Fibroblast of mammary gland (primary cell): ENCODE data around the gene IL3RA.
"Not testable (repeated sequence)": the region's sequence is repeated elsewhere in the genome, so short reads cannot be mapped to it uniquely, and the experiment has no call there.

Experiments used
- DNase-seq: peaks from one replicate; pipeline ENCODE4 v3.0.0-alpha.2; 2010; ENCODE audit warnings: low read depth
- H3K4me3 ChIP-seq: 2 replicates; pipeline ENCODE4 v1.5.1; 2011; ENCODE audit warnings: low read depth, mild to moderate bottlenecking, low read length, moderate library complexity; ENCODE audit not compliant: control insufficient read depth
- CTCF ChIP-seq: conservative IDR thresholded peaks from 2 replicates; pipeline ENCODE4 v1.5.1; 2011; ENCODE audit warnings: low read depth, low read length, inconsistent platforms; ENCODE audit not compliant: control insufficient read depth, insufficient read depth

Gene IL3RA

GRCh38 chrX:1300449-1300848 is 36.1 kb upstream of the IL3RA start:
- TF ChIP-seq CTCF, result no peak
- no peak for DNase-seq
- H3K4me3 ChIP-seq, result no peak overlapping the region

GRCh38 chrX:1305411-1305810 is 31.2 kb upstream of the IL3RA start:
- H3K4me3 ChIP-seq, result no peak overlapping the region
- no peak for TF ChIP-seq CTCF
- no peak for DNase-seq

- no peak for TF ChIP-seq CTCF
- H3K4me3 ChIP-seq, result no peak overlapping the region
- no peak for DNase-seq
Observed at GRCh38 chrX:1306909-1307625, 29.5 kb upstream of the IL3RA start.

- DNase-seq, result no peak
- H3K4me3 ChIP-seq, result no peak overlapping the region
- TF ChIP-seq CTCF, result no peak
Observed at GRCh38 chrX:1307626-1308340, 28.8 kb upstream of the IL3RA start.

- no peak overlapping the region for H3K4me3 ChIP-seq
- no peak for DNase-seq
- no peak for TF ChIP-seq CTCF
Observed at GRCh38 chrX:1308476-1308875, 28.1 kb upstream of the IL3RA start.

GRCh38 chrX:1308917-1309316 is 27.7 kb upstream of the IL3RA start:
- not testable (repeated sequence) for H3K4me3 ChIP-seq, DNase-seq

- TF ChIP-seq CTCF, result no peak
- no peak for DNase-seq
- H3K4me3 ChIP-seq, result no peak overlapping the region
Observed at GRCh38 chrX:1313788-1314187, 22.8 kb upstream of the IL3RA start.
